Measurements from ENCODE around the gene AATK. TPM values are rescaled to one million over a fixed set of nuclear protein-coding genes. Genes with fewer than 3 reads are reported as not detected.

The AATK gene
- total RNA-seq, 1 experiment from 2014 or later, result 4.4 TPM

DNA sequence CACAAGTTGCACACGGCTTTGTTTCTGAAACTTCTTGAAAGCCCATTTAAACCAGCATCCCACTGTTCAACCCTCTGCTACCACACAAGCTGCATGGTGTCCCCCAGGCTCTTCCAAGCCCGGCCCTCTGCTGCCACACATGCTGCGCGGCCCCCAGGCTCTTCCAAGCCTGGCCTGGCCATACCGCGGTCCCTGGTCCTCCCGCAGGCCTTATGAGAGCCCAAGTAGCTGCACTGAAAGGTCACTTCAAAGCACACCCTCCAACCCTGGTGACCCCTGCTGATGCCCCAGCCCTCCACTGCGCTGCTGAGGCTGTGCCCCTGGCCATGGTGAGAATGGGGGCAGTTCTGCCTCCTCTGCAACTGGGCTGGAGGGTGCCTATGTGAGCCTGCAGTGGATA, 26.6 kb downstream of the AATK start:
- Histone ChIP-seq H3K9me3 (ENCODE audit: control insufficient read depth in 1 of 2, insufficient read depth in 1 of 2, low read depth in 1 of 2, low read length in 2 of 2) (no peaks in the 10 kb centered on the region; a peak in 1 of 4 replicates), H3K4me2 (ENCODE audit: low read length) (no peak overlapping the region), H3K27ac (ENCODE audit: low read depth, low read length) (no peak overlapping the region), H3K4me1 (ENCODE audit: control insufficient read depth in 1 of 2, insufficient read depth in 2 of 2, low read length in 2 of 2) (peaks cover 6 to 12% of the 10 kb centered on the region in 2 experiments; a peak in 3 of 4 replicates), H3K79me2 (ENCODE audit: insufficient read depth, low read length) (no peaks in the 10 kb centered on the region), H3K4me3 (replicated peaks in 1 of 2; ENCODE audit: low read depth in 1 of 2, low read length in 2 of 2) (no peak overlapping the region), H3K27me3 (ENCODE audit: insufficient read depth, low read length) (no peaks in the 10 kb centered on the region), H3K9ac (ENCODE audit: low read length) (no peak overlapping the region), H4K20me1 (ENCODE audit: insufficient read depth) (no peaks in the 10 kb centered on the region), H3K9me2 (ENCODE audit: insufficient read depth) (no peaks in the 10 kb centered on the region), H2AFZ (ENCODE audit: low read depth, low read length, poor library complexity, severe bottlenecking) (no peak overlapping the region), H3K36me3 (ENCODE audit: control insufficient read depth in 1 of 2, insufficient read depth in 2 of 2, low read length in 2 of 2) (no peaks in the 10 kb centered on the region)
- DNase-seq (ENCODE audit: low read depth, low spot score) (no peak), ATAC-seq (no peak)
- RAD21 ChIA-PET (ENCODE audit: low non-redundant PET in 1 of 2, low total read pairs in 2 of 2, uncharacterized antibody in 2 of 2, unreplicated experiment in 2 of 2), result no interaction called here
- TF ChIP-seq, protein P1, sequence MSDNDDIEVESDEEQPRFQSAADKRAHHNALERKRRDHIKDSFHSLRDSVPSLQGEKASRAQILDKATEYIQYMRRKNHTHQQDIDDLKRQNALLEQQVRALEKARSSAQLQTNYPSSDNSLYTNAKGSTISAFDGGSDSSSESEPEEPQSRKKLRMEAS (IDR thresholded peaks at IDR 0.05), result no peak
- no peak for TF ChIP-seq CBX3 (IDR thresholded peaks at IDR 0.05; ENCODE audit: low read depth)
- no peak for TF ChIP-seq FOSL1 (IDR thresholded peaks at IDR 0.05; ENCODE audit: low read depth)
- TF ChIP-seq SRF (IDR thresholded peaks at IDR 0.05; ENCODE audit: low read depth), result no peak
- TF ChIP-seq EZH2 (IDR thresholded peaks at IDR 0.05), result no peak
- TF ChIP-seq ELF1 (IDR thresholded peaks at IDR 0.05; ENCODE audit: borderline replicate concordance, low read depth), result no peak
- no peak for TF ChIP-seq RAD21 (IDR thresholded peaks at IDR 0.05; ENCODE audit: low read depth)
- no peak for TF ChIP-seq SIN3A (IDR thresholded peaks at IDR 0.05; ENCODE audit: low read depth)
- no peak for TF ChIP-seq JUND (IDR thresholded peaks at IDR 0.05)
- TF ChIP-seq POLR2AphosphoS5 (IDR thresholded peaks at IDR 0.05; ENCODE audit: low read depth, low read length), result no peak
- TF ChIP-seq, protein P2, sequence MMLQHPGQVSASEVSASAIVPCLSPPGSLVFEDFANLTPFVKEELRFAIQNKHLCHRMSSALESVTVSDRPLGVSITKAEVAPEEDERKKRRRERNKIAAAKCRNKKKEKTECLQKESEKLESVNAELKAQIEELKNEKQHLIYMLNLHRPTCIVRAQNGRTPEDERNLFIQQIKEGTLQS (IDR thresholded peaks at IDR 0.05), result no peak
- TF ChIP-seq EGR1 (IDR thresholded peaks at IDR 0.05; ENCODE audit: low read depth), result no peak
- TF ChIP-seq, protein P3, sequence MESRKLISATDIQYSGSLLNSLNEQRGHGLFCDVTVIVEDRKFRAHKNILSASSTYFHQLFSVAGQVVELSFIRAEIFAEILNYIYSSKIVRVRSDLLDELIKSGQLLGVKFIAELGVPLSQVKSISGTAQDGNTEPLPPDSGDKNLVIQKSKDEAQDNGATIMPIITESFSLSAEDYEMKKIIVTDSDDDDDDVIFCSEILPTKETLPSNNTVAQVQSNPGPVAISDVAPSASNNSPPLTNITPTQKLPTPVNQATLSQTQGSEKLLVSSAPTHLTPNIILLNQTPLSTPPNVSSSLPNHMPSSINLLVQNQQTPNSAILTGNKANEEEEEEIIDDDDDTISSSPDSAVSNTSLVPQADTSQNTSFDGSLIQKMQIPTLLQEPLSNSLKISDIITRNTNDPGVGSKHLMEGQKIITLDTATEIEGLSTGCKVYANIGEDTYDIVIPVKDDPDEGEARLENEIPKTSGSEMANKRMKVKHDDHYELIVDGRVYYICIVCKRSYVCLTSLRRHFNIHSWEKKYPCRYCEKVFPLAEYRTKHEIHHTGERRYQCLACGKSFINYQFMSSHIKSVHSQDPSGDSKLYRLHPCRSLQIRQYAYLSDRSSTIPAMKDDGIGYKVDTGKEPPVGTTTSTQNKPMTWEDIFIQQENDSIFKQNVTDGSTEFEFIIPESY (IDR thresholded peaks at IDR 0.05; ENCODE audit: extremely low read depth, insufficient replicate concordance, low read length), result no peak
- TF ChIP-seq SP1 (IDR thresholded peaks at IDR 0.05; ENCODE audit: low read depth), result no peak
- no peak for TF ChIP-seq ZFX (IDR thresholded peaks at IDR 0.05)
- TF ChIP-seq, protein P4, sequence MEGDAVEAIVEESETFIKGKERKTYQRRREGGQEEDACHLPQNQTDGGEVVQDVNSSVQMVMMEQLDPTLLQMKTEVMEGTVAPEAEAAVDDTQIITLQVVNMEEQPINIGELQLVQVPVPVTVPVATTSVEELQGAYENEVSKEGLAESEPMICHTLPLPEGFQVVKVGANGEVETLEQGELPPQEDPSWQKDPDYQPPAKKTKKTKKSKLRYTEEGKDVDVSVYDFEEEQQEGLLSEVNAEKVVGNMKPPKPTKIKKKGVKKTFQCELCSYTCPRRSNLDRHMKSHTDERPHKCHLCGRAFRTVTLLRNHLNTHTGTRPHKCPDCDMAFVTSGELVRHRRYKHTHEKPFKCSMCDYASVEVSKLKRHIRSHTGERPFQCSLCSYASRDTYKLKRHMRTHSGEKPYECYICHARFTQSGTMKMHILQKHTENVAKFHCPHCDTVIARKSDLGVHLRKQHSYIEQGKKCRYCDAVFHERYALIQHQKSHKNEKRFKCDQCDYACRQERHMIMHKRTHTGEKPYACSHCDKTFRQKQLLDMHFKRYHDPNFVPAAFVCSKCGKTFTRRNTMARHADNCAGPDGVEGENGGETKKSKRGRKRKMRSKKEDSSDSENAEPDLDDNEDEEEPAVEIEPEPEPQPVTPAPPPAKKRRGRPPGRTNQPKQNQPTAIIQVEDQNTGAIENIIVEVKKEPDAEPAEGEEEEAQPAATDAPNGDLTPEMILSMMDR (IDR thresholded peaks at IDR 0.05 in 2 of 3, conservative IDR thresholded peaks at IDR 0.05 in 1 of 3; ENCODE audit: borderline replicate concordance in 1 of 3, insufficient read depth in 1 of 3, low read depth in 2 of 3, low read length in 2 of 3), result no peak
- no peak for TF ChIP-seq CEBPB (IDR thresholded peaks at IDR 0.05; ENCODE audit: low read depth)
- TF ChIP-seq, protein P5, sequence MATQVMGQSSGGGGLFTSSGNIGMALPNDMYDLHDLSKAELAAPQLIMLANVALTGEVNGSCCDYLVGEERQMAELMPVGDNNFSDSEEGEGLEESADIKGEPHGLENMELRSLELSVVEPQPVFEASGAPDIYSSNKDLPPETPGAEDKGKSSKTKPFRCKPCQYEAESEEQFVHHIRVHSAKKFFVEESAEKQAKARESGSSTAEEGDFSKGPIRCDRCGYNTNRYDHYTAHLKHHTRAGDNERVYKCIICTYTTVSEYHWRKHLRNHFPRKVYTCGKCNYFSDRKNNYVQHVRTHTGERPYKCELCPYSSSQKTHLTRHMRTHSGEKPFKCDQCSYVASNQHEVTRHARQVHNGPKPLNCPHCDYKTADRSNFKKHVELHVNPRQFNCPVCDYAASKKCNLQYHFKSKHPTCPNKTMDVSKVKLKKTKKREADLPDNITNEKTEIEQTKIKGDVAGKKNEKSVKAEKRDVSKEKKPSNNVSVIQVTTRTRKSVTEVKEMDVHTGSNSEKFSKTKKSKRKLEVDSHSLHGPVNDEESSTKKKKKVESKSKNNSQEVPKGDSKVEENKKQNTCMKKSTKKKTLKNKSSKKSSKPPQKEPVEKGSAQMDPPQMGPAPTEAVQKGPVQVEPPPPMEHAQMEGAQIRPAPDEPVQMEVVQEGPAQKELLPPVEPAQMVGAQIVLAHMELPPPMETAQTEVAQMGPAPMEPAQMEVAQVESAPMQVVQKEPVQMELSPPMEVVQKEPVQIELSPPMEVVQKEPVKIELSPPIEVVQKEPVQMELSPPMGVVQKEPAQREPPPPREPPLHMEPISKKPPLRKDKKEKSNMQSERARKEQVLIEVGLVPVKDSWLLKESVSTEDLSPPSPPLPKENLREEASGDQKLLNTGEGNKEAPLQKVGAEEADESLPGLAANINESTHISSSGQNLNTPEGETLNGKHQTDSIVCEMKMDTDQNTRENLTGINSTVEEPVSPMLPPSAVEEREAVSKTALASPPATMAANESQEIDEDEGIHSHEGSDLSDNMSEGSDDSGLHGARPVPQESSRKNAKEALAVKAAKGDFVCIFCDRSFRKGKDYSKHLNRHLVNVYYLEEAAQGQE (IDR thresholded peaks at IDR 0.05; ENCODE audit: low read depth), result no peak
- CTCF ChIA-PET, result no interaction called here
- POLR2A ChIA-PET, result no interaction called here
- intact Hi-C loops (cut with micrococcal nuclease), result no loop called here
- BruUV-seq (replicated peaks), result no TSS peak

All from HCT116 (cell line).